ACHN (cell line): ENCODE data around the gene GPD2.

Experiments
- DNase-seq: peaks from one replicate; pipeline ENCODE4 v3.0.0-alpha.2; 2015
- in situ Hi-C: cut with HindIII; loops from 2 replicates; pipeline ENCODE4 v1.10.0; 2017; ENCODE audit warnings: low sequenced_read_pairs, low pct_ligation_motif_present, low pct_unique_long_range_greater_than_20kb

Gene GPD2

GRCh38 chr2:156435718-156436496, at the start of gene GPD2:
GPD2 (plus strand) TSS chr2:156436379; CDS start chr2:156476106, 39,727 bp downstream.
- DNase-seq: peak; percentile 94
- in situ Hi-C loops: no loop called here

GRCh38 chr2:156394033-156394741, 42.0 kb upstream of the GPD2 start:
- in situ Hi-C loops: no loop called here
- DNase-seq: no peak

GRCh38 chr2:156396126-156396525, 40.1 kb upstream of the GPD2 start:
- in situ Hi-C loops: no loop called here
- DNase-seq: no peak

GRCh38 chr2:156397229-156397628, 39.0 kb upstream of the GPD2 start:
- in situ Hi-C loops: no loop called here
- DNase-seq: no peak

- in situ Hi-C loops: no loop called here
- no peak for DNase-seq
Measured at GRCh38 chr2:156398176-156398575, 38.0 kb upstream of the GPD2 start.

- in situ Hi-C loops: no loop called here
- no peak for DNase-seq
Measured at GRCh38 chr2:156399224-156399949, 36.8 kb upstream of the GPD2 start.

GRCh38 chr2:156399950-156400705, 36.1 kb upstream of the GPD2 start:
- in situ Hi-C loops: no loop called here

GRCh38 chr2:156400706-156401678, 35.2 kb upstream of the GPD2 start:
- DNase-seq: peak; percentile 77
- in situ Hi-C loops: no loop called here

More at GRCh38 chr2:156399950-156400705, 36.1 kb upstream of the GPD2 start:
- peak; percentile 86 for DNase-seq

- no peak for DNase-seq
- in situ Hi-C loops: no loop called here
Measured at GRCh38 chr2:156401861-156402260, 34.3 kb upstream of the GPD2 start.

GRCh38 chr2:156405586-156405985, 30.6 kb upstream of the GPD2 start:
- DNase-seq: no peak
- in situ Hi-C loops: no loop called here

- DNase-seq: no peak
- in situ Hi-C loops: no loop called here
Measured at GRCh38 chr2:156411835-156412234, 24.3 kb upstream of the GPD2 start.

- DNase-seq: no peak
- in situ Hi-C loops: no loop called here
Measured at GRCh38 chr2:156421851-156422250, 14.3 kb upstream of the GPD2 start.

GRCh38 chr2:156423674-156424282, 12.4 kb upstream of the GPD2 start:
- no peak for DNase-seq
- in situ Hi-C loops: no loop called here

GRCh38 chr2:156427074-156427473, 9.1 kb upstream of the GPD2 start:
- DNase-seq: no peak
- in situ Hi-C loops: no loop called here

GRCh38 chr2:156429211-156429610, 7.0 kb upstream of the GPD2 start:
- no peak for DNase-seq
- in situ Hi-C loops: no loop called here

- in situ Hi-C loops: no loop called here
- DNase-seq: no peak
Measured at GRCh38 chr2:156430236-156430979, 5.8 kb upstream of the GPD2 start.

- in situ Hi-C loops: no loop called here
- peak; percentile 61 for DNase-seq
Measured at GRCh38 chr2:156430980-156431358, 5.2 kb upstream of the GPD2 start.
